ENCODE data around the gene TPD52L3.

GRCh38 chr9:6368831-6369230, 40.7 kb downstream of the TPD52L3 start:
- TF ChIP-seq GATA3 (IDR thresholded peaks at IDR 0.05; ENCODE audit: low read depth, low read length) = no peak
- TF ChIP-seq GATA2 (IDR thresholded peaks at IDR 0.05; ENCODE audit: low read depth, low read length) = no peak
